GM20431 (cell line): ENCODE measurements around the gene LRIG1.

Experiments used
- in situ Hi-C: fragments of 300-500 bp; cut with MseI, MboI; formaldehyde crosslinking; loops from one replicate; pipeline ENCODE4 v1.15.0; 2020; ENCODE audit warnings: low sequenced_read_pairs; ENCODE audit not compliant: unreplicated experiment

The LRIG1 gene

DNA sequence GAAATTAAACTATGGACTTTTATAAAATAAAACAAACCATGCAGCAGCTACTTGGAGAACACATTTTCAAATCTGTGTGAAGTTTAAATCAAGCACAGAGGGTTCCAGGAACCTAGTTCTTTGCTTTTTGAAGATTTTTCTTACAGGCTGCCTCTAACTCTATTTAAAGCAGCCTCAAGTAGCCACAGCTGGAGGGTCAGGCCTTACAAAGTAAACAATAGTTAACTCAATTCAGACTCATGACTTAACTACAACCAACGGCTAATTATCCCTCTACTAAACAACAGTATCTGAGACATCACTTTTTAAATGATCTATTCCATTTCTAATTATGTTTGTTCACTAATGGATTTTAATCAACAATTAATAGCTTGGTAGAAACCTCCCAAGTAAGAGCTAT is 9.8 kb downstream of the LRIG1 start:
- in situ Hi-C loops = no loop called here

DNA sequence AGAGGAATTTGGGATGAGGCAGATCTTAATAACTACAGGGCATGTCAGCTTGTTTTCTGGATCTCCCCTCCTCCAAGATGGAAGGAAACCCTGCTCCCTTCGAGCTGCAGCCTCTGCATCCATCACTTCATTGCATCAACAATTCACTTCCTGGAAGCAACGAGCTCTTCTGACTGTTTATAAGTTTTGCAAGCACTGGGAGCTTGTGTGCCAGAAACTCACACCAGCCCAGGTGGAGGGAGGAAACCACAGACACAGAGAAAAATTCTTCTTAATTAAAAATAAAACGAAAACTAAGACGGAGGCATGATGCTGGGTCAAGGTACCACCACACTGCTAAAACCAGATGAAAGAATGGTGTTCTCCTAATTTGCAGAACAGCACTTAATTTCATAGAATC is 10.6 kb downstream of the LRIG1 start:
- in situ Hi-C loops = no loop called here

DNA sequence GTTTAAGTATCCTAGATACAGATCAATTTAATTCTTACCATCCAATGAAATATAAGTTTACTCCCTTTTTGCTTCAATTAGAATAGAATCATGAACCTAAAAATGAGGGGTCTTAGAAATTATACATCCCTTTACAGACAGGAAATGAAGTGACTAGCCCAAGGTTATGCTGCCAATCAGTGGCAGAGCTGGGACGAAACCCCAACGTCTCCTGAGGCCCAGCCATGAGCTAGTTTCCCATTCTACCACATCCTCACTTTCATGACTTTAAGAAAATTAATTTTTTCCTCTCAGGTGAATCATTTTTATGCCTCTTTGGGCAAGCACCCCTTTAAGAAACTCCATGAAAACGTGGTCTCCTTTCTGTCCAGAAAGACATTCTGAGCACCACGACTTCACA is 11.2 kb downstream of the LRIG1 start:
- in situ Hi-C loops = no loop called here

DNA sequence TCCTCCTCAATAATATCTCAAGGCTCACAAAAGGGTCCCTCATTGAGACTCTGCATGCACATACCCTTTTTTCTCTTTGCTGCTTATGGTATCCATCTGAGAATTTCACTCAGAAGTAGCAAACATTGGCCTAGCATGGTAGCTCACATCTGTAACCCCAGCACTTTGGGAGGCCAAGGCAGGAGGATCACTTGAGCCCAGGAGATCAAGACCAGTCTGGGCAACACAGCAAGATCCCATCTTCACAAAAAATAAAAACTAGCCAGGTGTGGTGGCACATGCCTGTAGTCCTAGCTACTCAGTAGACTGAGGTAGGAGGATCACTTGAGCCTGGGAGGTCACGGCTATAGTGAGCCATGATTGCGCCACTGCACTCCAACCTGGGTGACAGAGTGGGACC is 11.7 kb downstream of the LRIG1 start:
- in situ Hi-C loops = no loop called here

DNA sequence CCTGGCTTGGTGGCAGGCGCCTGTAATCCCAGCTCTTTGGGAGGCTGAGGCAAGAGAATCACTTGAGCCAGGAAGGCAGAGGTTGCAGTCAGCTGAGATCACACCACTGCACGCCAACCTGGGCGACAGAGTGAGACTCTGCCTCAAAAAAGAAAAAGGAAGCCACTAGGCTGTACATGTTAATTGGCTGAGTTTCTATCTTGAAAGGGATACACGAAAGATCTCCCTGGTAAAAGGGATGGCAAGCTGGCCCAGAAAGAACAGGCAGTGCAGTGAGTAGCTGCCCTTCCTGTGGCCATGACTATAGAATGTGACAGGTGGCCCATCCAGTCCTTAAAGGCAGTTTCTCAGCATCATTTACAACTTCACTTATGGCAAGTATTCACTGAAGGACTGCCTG is 12.3 kb downstream of the LRIG1 start:
- in situ Hi-C loops = no loop called here

DNA sequence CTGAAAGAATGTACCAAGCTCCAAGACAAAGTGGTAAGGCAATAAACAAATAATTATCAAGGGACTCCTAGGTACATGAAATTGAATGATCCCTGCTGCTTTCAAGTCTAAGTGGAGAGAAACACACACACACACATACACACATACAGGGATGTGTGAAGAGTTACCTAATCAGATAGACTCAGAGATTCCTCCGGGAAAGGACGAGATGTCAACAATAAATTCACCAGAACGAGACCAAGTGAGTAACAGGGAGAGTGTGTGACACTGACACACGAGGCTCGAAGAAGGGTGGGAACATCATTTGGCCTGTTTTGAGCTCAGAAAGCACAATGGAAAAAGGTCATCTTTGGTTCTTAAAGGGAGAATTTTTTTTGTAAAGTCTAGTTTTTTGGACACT is 13.4 kb downstream of the LRIG1 start:
- in situ Hi-C loops = no loop called here

DNA sequence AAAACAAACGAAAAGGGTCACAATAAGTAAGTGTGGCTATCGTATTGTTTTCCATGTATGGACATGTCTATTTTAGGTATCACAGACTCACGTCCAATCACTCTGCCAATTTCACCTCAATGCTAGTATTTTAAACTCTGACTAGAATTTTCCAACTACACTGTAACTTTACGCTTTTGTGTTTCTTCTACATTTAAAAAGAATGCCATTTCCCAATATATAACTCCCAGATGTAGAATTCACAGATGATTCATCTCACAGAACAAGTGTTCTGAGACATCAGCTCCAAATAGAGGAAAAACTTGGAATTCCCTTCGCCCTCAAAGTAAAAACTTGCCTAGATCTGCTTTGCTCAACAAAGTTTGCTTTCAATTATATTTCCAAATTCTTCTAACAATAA is 14.2 kb downstream of the LRIG1 start:
- in situ Hi-C loops = no loop called here

DNA sequence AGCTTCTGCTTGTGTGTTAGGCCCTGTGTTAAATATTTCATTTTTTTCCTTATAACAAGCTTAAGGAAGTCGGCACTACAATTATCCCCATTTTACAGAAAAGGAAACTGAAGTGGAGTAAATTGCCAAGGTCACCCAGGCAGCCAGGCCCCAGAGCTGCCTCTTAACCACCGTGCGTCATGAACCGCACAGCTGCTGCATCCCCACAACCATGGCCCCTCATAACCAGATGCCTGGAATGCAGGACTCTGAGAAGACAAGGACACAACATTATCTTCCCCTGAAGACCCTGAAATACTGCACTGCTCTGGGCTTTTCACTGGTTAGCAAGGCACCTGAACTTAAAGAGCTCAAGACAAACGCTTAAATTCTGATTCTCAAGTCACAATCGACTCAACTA is 14.6 kb downstream of the LRIG1 start:
- in situ Hi-C loops = no loop called here

DNA sequence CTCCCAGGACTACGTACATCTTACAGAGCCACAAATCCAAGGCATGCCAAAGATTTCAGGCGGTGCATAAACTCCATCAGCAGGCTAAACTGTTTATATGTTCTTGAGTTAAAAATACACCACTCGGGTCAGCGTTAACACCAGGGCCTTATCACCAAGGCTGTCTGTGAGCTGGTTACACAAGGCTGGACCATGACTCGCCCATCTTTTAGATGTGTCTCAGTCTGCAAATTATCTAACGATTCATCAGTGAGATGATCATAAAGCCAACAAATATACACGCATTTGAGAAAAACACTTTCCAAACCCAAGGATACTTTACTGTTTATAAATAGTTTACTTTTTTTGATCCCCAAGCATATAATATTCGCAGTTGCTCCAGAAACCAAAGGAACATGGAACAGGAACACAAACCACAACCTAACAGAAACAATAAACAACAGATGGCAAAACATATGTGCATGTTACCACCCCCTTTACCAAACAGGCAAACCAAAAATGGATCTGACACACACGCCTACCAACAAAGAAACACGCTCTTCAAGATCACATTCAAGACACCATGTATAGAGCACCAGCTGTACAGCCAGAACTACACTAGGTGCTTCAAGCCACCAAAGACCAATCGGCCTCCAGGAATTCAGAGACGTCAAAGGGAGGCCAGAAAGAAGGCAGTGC is 15.4 kb downstream of the LRIG1 start:
- in situ Hi-C loops = no loop called here

DNA sequence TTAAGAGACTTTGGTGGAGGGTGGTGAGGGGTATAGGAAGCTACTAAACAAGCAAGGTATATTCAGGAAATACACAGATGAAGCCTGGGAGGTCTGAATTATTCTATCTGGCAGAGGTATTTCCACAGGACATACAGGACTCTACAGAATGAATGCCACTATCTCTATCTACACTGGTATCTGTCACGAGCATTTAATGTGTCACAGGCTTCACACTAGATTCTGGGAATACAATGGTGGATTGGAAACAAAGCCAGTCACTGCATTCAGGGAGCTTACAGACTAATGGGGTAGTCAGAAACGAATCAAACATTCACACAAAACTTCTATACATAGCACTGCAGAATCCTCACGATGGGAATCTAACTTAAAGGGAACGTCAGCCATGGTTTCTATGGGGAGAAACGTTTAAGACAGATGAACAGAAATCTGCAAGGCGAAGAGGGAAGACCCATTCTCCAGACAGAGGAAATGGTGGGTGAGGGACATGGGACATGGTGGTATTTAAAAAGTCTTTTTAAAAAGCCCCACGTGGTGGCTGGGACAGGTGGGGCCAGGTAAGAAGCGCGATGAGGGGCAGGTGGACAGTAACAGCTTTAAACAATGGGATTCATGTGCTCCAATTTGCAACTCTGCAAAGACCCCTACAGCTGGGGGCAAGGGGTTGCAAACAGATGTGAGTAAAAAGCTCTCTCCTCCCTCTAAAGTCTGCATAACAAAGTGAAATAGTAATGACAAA is 16.5 kb downstream of the LRIG1 start:
- in situ Hi-C loops = no loop called here

DNA sequence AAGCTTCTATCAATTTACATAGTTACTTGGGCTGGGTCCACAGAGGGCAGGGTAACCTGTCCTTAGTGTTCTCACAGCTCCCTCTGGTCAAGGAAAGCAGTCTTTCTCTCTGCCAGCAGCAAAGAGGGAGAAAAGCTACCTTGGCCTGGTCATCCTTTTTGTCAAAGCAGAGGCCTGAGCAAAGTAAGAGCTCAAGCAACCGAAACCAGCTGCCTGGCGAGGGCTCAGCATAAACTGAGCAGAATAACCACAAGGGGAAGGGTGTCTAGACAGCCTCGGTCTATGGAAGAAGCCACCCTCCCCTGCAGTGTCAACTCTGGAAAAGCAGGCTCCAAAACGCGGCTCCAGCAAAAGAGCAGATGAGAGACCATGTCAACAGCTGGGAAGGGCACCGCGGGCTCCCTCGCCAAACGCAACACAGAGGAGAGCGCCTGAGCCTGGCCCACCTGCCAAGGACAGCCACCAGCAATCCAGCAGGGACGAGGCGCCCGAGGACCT is 17.4 kb downstream of the LRIG1 start:
- in situ Hi-C loops = no loop called here

DNA sequence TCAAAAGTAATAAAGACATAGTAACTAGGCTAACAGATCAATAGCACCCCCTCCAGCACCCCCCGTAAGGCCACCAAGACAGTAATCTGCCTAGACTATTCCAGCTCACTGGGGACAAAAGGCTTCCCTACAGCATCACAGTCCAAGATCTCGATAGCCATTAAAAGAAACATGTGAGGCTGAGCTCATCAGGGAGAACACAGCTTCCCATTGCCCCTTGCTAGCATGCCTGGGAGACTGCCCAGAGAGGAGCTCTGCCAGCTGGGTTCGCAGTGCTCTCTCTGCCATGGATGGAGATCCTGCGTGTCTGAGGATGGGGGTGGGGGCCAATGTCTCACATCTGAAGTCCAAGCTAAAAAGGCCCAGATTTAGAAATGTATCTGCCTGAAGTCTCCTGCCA is 17.8 kb downstream of the LRIG1 start:
- in situ Hi-C loops = no loop called here

DNA sequence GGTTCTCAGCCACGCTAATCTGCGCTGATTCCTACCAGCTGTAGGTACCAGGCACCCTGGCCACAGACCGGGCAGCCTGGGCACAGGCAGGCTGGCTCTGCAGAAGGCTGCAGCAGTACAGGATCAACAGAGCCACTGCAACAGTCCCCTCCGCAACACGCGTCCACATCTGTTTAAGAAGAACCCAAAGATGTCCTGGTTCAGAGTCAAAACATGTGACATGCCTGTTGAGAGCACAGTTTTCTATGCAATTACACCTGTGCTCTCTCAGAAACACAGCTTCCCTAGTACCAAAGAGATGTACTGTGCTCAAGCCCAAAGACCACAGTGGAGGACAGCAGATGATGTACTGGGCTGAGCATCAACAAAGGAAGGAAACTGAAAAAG is 18.8 kb downstream of the LRIG1 start:
- in situ Hi-C loops = no loop called here

DNA sequence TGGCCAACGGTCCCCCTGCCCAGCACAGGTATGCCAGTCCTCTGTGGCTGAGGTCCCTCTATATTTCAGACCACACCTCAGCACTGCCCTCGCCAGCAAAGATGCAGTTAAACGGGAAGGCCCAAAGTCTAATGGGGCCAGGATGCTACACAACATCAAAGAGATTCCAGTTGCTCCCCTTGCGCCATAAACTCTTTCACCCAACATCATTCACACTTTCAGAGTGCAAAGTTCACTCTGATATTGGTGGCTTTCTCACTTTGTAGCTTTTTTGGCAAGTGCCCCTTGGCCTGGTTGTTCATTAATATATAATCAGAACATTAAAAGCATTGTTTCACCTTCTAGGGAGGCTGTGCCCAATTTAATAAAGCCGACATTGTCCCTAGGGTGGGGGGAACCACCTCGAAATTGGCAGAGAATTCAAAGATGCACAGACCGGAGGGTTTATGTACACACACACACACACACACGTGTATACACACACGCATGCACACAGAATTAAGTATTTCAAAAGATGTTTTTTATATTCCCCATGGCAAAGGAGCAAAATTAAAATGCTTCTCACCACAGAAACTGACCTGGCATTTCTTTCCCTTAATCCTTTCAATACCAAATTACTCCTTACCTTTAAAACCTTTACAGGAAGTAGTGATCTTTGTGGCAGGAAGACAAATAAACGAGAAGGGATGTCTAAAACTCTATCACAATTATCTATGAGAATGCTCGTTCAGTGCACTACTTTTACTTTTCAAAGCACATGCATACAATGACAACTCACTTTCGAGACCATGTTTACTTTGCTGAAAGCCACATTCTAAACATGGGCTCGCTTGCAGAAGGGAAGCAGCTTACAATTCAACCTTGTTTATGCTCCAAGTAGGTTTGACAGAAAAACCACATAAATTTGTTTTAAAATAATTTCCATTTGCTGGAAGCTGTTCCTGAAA is 19.5 kb downstream of the LRIG1 start:
- in situ Hi-C loops = no loop called here

DNA sequence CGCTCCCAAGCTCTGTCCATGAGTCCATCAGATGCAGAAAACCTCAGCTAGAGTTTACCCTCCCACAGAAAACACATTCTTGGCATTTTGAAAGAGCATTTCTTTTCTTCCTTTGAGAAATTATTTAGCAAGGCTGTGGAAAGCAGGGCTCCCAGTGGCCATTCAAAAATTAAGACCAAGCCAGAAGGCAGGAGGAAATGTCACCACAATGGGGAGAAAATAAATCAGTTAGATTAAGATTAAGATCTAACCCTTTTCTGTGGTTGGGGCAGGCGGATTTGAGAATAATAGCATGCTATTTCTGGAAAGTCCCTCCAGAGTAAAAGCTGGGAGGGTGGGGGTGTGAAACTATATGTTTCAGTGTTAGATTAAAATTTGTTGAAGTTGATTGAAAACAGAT is 20.2 kb downstream of the LRIG1 start:
- in situ Hi-C loops = no loop called here

DNA sequence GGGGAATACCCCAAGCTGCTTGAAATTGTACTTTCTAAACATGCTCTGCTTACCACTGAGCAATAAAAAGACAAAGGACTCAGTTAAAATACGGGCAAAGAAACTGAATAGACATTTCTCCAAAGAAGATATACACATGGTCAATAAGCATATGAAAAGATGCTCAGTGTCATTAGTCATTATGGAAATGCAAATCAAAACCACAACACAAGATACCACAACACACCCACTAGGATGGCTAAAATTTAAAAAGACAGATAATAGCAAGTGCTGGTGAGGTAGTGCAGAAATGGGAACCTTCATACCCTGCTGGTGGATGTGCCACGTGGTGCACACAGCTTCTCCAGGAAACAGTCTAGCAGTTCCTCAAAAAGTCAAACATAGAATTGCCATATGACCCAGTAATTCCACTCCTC is 21.3 kb downstream of the LRIG1 start:
- in situ Hi-C loops = no loop called here

DNA sequence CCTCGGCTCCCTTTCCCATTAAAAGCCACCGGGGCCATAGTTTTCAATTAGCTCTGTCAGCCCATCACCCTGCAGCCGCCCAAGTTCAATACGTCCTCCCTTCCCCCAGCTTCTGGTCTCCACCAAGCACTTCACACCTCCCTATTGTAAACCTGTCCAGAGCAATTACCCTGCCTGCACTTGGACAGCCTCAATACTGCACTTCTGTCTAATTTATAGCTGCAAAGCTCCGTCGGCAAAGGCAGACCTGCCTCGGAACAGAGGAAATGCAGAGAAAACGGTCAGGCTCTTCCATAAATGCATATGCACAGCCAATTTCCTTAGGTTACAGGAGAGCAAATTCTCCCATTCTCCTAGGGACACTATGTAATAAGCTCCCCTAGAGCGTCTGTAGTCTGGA is 21.9 kb downstream of the LRIG1 start:
- in situ Hi-C loops = no loop called here

DNA sequence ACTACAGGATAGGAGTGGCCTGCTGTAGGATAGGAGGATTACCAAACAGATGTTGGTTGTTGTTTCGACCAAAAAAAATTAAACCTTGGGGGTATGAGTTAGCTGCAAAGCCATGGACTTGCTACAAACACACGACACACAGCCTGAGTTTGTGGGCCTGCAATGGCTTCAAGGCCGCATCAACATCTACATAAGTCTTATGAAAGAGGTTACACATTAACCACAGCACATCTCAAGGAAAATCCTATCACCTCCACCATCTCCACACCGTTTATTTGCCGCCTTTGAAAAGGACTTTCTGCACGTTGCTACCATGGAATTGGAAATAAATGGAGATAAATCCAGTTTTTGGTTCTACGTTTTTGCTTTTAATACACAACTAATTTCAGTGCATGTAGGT is 23.0 kb downstream of the LRIG1 start:
- in situ Hi-C loops = no loop called here

DNA sequence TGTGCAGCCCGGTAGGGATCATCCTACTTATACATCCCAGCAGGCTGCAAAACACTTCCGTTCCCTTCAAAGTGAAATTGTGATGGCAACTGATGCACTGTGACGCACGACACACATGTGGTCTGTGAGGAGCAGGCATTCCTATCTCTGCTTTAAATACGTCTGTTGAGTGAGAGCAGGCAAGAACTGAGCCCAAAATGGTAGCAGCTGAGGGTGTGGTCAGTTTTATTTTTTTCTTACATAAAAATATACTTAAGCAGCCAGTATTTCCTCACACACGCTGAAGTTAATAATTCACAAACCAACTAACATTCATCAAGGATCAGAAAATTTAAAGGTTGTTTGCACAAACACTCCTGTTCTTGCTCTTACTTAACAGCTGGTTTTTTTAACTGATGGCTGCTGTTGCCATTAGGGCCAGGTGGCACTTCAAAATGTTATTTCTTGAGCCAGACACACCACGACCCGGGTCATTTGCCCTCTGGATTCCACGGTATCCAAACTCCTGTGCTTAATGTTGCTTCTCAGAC is 23.9 kb downstream of the LRIG1 start:
- in situ Hi-C loops = no loop called here

DNA sequence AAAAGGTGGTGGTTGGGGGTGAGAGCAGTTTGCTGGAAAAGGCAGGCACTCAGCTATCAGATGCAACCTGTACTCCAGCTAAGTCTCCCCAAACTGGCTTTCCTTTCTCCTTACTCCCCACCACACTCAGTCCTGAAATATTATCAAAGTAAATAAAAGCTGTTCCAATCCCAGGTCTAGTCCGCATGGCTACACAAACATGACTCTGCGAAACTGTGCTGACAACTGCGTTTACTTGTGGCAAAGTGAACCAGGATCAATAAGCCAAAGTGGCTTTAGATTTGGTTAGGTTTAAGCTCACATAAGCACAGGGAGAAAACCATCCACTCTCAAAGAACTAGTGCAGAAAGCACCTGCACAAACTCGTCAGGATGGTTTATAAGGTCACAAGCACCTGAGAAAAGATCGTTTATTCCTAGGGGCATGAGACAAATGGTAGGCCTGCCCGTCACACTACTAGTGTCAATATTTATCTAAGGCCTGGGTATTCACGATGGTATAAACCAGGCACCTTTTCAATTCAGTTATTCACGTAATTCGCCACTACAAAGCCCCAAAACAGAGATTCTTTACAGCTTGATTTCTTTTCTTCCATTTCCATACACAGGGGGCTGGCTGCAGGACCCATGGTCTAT is 25.3 kb downstream of the LRIG1 start:
- in situ Hi-C loops = no loop called here
